GM12878 (cell line): Measurements from ENCODE around the gene CLIP1. TPM values are rescaled to one million over a fixed set of nuclear protein-coding genes. Genes with fewer than 3 reads are reported as not detected.

Experiments used
- MXI1 ChIP-seq: fragments of 150-350 bp; IDR thresholded peaks from 2 replicates; pipeline ENCODE4 v1.6.1; 2011; ENCODE audit warnings: low read depth, mild to moderate bottlenecking, inconsistent platforms, low read length, improper control_type of control experiment
- MYB ChIP-seq: fragments of 150-350 bp; IDR thresholded peaks from 2 replicates; pipeline ENCODE4 v1.6.1; 2014; ENCODE audit warnings: mild to moderate bottlenecking, low read depth, low read length, borderline replicate concordance
- NFXL1 ChIP-seq: fragments of 450-650 bp; IDR thresholded peaks from 2 replicates; pipeline ENCODE4 v1.6.1; 2017; ENCODE audit warnings: antibody characterized with exemption, mild to moderate bottlenecking, borderline replicate concordance
- SRF ChIP-seq, 2 experiments: IDR thresholded peaks; 2 replicates each; pipeline ENCODE4 v1.6.1; 2011; ENCODE audit warnings: low read depth in 2 of 2, low read length in 2 of 2, mild to moderate bottlenecking in 1 of 2, moderate library complexity in 1 of 2
- TARDBP ChIP-seq: IDR thresholded peaks from 2 replicates; pipeline ENCODE4 v1.6.1; 2016; ENCODE audit warnings: borderline replicate concordance
- YBX1 ChIP-seq: fragments of 450-650 bp; IDR thresholded peaks from 2 replicates; pipeline ENCODE4 v1.6.1; 2016; ENCODE audit warnings: antibody characterized with exemption
- ZNF622 ChIP-seq: fragments of 450-650 bp; IDR thresholded peaks from 2 replicates; pipeline ENCODE4 v1.6.1; 2017; ENCODE audit warnings: mild to moderate bottlenecking, inconsistent platforms
- polyA plus RNA-seq, 11 experiments: library from polyadenylated mRNA; depleted of rRNA in 4 of 11; unstranded in 6 of 11; stranded (reverse) in 5 of 11; fragments of >200 nt; fragmentation: Nextera tagmentation in 4 of 11; fragmentation: Illumina TruSeq in 1 of 11; extraction: Ambion mirVana in 4 of 11; extraction: Trizol in 1 of 11; gene quantifications; 1 replicate in 1 of 11; 2 replicates in 10 of 11; pipeline versions ENCODE4 v1.2.1 to v1.2.3, GENCODE V29; 2011 to 2016; ENCODE audit warnings: inconsistent platforms in 2 of 11, missing spikeins in 2 of 11, low read depth in 1 of 11
- total RNA-seq, 4 experiments: library from RNA; depleted of rRNA in 3 of 4; stranded (reverse); fragments of >200 nt in 3 of 4; fragmentation: Illumina TruSeq in 1 of 4; extraction: Trizol in 1 of 4; gene quantifications; 2 replicates each; pipeline versions ENCODE4 v1.2.1 to v1.2.3, GENCODE V29; 2013 to 2021
- TF ChIP-seq, protein P1 (sequence below): fragments of 150-350 bp; IDR thresholded peaks from 2 replicates; pipeline ENCODE4 v1.6.1; 2014; ENCODE audit warnings: mild to moderate bottlenecking, low read depth, low read length
- TF ChIP-seq, protein P2 (sequence below): fragments of 450-650 bp; IDR thresholded peaks from 2 replicates; pipeline ENCODE4 v1.6.1; 2017; ENCODE audit warnings: mild to moderate bottlenecking, moderate library complexity
- TF ChIP-seq, protein P3 (sequence below): IDR thresholded peaks from 2 replicates; pipeline ENCODE4 v1.6.1; 2011; ENCODE audit warnings: borderline replicate concordance, low read depth, mild to moderate bottlenecking, moderate library complexity, low read length; ENCODE audit not compliant: insufficient read depth, poor library complexity, severe bottlenecking
- TF ChIP-seq, protein P4 (sequence below): IDR thresholded peaks from 2 replicates; pipeline ENCODE4 v1.6.1; 2011; ENCODE audit warnings: borderline replicate concordance, low read depth, mild to moderate bottlenecking, moderate library complexity, mixed read lengths, low read length; ENCODE audit not compliant: insufficient read depth; ENCODE audit errors: extremely low read length
- TF ChIP-seq, protein P5 (sequence below): IDR thresholded peaks from 2 replicates; pipeline ENCODE4 v1.6.1; 2012; ENCODE audit warnings: mild to moderate bottlenecking, low read depth, low read length
- TF ChIP-seq, protein P6 (sequence below): fragments of 450-650 bp; IDR thresholded peaks from 2 replicates; pipeline ENCODE4 v1.6.1; 2018; ENCODE audit warnings: mild to moderate bottlenecking, low read depth, moderate library complexity; ENCODE audit not compliant: partially characterized antibody

CLIP1 gene
- total and polyA plus RNA-seq, 10 of the 15 experiments (the other 5 are each of a cell fraction or from before 2014, with no cell fraction given): 6.0 to 45.4 (median 25.2) TPM

DNA sequence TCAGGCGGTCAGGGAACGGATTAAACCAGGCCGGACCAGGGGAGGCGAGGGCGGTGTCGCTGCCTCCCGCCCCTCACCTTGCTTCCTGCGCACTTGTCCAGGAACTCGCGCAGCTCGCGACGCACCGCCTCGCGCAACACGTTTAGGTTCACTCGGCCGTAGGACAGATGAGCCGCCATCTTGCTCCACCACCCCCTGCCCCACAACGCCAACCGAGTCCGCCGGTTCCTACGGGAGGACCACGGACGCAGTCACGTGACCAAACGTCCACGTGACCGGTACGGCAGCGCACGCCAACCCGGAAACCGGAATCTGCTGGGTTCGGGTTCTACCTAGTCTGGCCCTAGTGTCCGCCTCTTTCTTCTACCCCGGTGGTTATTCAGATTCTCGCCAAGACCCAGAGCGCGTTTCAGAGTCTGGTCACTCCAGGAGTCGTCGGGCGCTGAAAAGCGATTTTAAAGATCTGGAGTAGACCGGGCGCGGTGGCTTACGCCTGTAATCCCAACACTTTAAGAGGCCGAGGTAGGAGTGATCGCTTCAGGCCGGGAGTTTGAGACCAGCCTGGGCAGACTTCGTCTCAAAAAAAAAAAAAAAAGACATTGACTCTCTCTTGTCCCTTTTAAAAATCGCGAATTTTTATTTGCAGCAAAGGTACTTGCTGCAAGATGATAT, 156.1 kb downstream of the CLIP1 start, which contains the start of gene VPS33A (continued):
- TF ChIP-seq, protein P1, sequence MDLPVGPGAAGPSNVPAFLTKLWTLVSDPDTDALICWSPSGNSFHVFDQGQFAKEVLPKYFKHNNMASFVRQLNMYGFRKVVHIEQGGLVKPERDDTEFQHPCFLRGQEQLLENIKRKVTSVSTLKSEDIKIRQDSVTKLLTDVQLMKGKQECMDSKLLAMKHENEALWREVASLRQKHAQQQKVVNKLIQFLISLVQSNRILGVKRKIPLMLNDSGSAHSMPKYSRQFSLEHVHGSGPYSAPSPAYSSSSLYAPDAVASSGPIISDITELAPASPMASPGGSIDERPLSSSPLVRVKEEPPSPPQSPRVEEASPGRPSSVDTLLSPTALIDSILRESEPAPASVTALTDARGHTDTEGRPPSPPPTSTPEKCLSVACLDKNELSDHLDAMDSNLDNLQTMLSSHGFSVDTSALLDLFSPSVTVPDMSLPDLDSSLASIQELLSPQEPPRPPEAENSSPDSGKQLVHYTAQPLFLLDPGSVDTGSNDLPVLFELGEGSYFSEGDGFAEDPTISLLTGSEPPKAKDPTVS: no peak
- TF ChIP-seq TARDBP (peak; percentile 87; the same call in 1 of the 2 replicates), SRF (IDR thresholded peaks at IDR 0.05; ENCODE audit: low read depth in 2 of 2, low read length in 2 of 2) (peak in 1 of 2 experiments; percentile 79; a peak in 2 of 4 replicates), MYB (no peak), NFXL1 (no peak), YBX1 (no peak), ZNF622 (no peak), MXI1 (peak; percentile 83)
- TF ChIP-seq, protein P2, sequence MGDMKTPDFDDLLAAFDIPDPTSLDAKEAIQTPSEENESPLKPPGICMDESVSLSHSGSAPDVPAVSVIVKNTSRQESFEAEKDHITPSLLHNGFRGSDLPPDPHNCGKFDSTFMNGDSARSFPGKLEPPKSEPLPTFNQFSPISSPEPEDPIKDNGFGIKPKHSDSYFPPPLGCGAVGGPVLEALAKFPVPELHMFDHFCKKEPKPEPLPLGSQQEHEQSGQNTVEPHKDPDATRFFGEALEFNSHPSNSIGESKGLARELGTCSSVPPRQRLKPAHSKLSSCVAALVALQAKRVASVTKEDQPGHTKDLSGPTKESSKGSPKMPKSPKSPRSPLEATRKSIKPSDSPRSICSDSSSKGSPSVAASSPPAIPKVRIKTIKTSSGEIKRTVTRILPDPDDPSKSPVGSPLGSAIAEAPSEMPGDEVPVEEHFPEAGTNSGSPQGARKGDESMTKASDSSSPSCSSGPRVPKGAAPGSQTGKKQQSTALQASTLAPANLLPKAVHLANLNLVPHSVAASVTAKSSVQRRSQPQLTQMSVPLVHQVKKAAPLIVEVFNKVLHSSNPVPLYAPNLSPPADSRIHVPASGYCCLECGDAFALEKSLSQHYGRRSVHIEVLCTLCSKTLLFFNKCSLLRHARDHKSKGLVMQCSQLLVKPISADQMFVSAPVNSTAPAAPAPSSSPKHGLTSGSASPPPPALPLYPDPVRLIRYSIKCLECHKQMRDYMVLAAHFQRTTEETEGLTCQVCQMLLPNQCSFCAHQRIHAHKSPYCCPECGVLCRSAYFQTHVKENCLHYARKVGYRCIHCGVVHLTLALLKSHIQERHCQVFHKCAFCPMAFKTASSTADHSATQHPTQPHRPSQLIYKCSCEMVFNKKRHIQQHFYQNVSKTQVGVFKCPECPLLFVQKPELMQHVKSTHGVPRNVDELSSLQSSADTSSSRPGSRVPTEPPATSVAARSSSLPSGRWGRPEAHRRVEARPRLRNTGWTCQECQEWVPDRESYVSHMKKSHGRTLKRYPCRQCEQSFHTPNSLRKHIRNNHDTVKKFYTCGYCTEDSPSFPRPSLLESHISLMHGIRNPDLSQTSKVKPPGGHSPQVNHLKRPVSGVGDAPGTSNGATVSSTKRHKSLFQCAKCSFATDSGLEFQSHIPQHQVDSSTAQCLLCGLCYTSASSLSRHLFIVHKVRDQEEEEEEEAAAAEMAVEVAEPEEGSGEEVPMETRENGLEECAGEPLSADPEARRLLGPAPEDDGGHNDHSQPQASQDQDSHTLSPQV: no peak; the same call in 1 of the 2 replicates
- TF ChIP-seq, protein P3, sequence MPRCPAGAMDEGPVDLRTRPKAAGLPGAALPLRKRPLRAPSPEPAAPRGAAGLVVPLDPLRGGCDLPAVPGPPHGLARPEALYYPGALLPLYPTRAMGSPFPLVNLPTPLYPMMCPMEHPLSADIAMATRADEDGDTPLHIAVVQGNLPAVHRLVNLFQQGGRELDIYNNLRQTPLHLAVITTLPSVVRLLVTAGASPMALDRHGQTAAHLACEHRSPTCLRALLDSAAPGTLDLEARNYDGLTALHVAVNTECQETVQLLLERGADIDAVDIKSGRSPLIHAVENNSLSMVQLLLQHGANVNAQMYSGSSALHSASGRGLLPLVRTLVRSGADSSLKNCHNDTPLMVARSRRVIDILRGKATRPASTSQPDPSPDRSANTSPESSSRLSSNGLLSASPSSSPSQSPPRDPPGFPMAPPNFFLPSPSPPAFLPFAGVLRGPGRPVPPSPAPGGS: peak; percentile 72
- TF ChIP-seq, protein P4, sequence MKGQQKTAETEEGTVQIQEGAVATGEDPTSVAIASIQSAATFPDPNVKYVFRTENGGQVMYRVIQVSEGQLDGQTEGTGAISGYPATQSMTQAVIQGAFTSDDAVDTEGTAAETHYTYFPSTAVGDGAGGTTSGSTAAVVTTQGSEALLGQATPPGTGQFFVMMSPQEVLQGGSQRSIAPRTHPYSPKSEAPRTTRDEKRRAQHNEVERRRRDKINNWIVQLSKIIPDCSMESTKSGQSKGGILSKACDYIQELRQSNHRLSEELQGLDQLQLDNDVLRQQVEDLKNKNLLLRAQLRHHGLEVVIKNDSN: peak; percentile 99
- TF ChIP-seq, protein P5, sequence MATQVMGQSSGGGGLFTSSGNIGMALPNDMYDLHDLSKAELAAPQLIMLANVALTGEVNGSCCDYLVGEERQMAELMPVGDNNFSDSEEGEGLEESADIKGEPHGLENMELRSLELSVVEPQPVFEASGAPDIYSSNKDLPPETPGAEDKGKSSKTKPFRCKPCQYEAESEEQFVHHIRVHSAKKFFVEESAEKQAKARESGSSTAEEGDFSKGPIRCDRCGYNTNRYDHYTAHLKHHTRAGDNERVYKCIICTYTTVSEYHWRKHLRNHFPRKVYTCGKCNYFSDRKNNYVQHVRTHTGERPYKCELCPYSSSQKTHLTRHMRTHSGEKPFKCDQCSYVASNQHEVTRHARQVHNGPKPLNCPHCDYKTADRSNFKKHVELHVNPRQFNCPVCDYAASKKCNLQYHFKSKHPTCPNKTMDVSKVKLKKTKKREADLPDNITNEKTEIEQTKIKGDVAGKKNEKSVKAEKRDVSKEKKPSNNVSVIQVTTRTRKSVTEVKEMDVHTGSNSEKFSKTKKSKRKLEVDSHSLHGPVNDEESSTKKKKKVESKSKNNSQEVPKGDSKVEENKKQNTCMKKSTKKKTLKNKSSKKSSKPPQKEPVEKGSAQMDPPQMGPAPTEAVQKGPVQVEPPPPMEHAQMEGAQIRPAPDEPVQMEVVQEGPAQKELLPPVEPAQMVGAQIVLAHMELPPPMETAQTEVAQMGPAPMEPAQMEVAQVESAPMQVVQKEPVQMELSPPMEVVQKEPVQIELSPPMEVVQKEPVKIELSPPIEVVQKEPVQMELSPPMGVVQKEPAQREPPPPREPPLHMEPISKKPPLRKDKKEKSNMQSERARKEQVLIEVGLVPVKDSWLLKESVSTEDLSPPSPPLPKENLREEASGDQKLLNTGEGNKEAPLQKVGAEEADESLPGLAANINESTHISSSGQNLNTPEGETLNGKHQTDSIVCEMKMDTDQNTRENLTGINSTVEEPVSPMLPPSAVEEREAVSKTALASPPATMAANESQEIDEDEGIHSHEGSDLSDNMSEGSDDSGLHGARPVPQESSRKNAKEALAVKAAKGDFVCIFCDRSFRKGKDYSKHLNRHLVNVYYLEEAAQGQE: peak; percentile 49; the same call in 1 of the 2 replicates
- TF ChIP-seq, protein P6, sequence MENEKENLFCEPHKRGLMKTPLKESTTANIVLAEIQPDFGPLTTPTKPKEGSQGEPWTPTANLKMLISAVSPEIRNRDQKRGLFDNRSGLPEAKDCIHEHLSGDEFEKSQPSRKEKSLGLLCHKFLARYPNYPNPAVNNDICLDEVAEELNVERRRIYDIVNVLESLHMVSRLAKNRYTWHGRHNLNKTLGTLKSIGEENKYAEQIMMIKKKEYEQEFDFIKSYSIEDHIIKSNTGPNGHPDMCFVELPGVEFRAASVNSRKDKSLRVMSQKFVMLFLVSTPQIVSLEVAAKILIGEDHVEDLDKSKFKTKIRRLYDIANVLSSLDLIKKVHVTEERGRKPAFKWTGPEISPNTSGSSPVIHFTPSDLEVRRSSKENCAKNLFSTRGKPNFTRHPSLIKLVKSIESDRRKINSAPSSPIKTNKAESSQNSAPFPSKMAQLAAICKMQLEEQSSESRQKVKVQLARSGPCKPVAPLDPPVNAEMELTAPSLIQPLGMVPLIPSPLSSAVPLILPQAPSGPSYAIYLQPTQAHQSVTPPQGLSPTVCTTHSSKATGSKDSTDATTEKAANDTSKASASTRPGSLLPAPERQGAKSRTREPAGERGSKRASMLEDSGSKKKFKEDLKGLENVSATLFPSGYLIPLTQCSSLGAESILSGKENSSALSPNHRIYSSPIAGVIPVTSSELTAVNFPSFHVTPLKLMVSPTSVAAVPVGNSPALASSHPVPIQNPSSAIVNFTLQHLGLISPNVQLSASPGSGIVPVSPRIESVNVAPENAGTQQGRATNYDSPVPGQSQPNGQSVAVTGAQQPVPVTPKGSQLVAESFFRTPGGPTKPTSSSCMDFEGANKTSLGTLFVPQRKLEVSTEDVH: peak; percentile 79
